CD4-positive, alpha-beta T cell (primary cell): ENCODE measurements around the gene TOM1L2. TPM values are rescaled to one million over a fixed set of nuclear protein-coding genes. Genes with fewer than 3 reads are reported as not detected.

ENCODE experiments used
- ATAC-seq: fragments of 200-7000 bp; cut with Tn5 transposase; one replicate; pipeline ENCODE4 v1.10.0; 2022; ENCODE audit warnings: mild to moderate bottlenecking; ENCODE audit not compliant: poor library complexity
- CTCF ChIA-PET: fragments of 350-600 bp; sonication (Branson Sonifier 250); formaldehyde crosslinking; loops from one replicate; lab custom pipeline; 2021; ENCODE audit warnings: antibody characterized with exemption, inconsistent platforms; lab: Charles Lee
- POLR2A ChIA-PET: fragments of 350-600 bp; sonication (Branson Sonifier 250); formaldehyde crosslinking; loops from one replicate; lab custom pipeline; 2021; ENCODE audit warnings: antibody characterized with exemption, inconsistent platforms; lab: Charles Lee
- DNase-seq, 14 experiments: peaks; one replicate each; pipeline ENCODE4 v3.0.0-alpha.2; 2013 to 2020; ENCODE audit warnings: mixed read lengths in 2 of 14
- H3K27ac ChIP-seq, 2 donors: one replicate each; pipeline versions ENCODE4 v1.5.1 to v1.7.0; 2013; ENCODE audit warnings: low read length in 2 of 2, low read depth in 1 of 2, mild to moderate bottlenecking in 1 of 2
- H3K27me3 ChIP-seq, 2 experiments: 1 replicate in 1 of 2; 2 replicates in 1 of 2; pipeline versions ENCODE4 v1.6.1 to v1.7.0; 2013; ENCODE audit warnings: low read length in 2 of 2, control low read depth in 1 of 2, mild to moderate bottlenecking in 1 of 2, moderate library complexity in 1 of 2; ENCODE audit not compliant: insufficient read depth in 2 of 2, control insufficient read depth in 1 of 2
- H3K36me3 ChIP-seq: one replicate; pipeline ENCODE4 v1.6.1; 2013; ENCODE audit warnings: low read length, control low read depth; ENCODE audit not compliant: insufficient read depth
- H3K4me1 ChIP-seq: one replicate; pipeline ENCODE4 v1.6.1; 2013; ENCODE audit warnings: low read length, control low read depth; ENCODE audit not compliant: insufficient read depth
- H3K4me3 ChIP-seq: one replicate; pipeline ENCODE4 v1.5.1; 2013; ENCODE audit warnings: mild to moderate bottlenecking, low read length, moderate library complexity
- H3K9me3 ChIP-seq, 2 experiments: 1 replicate in 1 of 2; 2 replicates in 1 of 2; pipeline versions ENCODE4 v1.6.1 to v1.7.0; 2013; ENCODE audit warnings: low read length in 2 of 2, mild to moderate bottlenecking in 2 of 2, control low read depth in 1 of 2, moderate library complexity in 1 of 2; ENCODE audit not compliant: control insufficient read depth in 1 of 2, insufficient read depth in 1 of 2
- H3K27ac Mint-ChIP-seq: one replicate; pipeline ENCODE4 v1.8.0; 2020; ENCODE audit warnings: mixed read lengths
- H3K27me3 Mint-ChIP-seq: one replicate; pipeline ENCODE4 v1.8.0; 2021; ENCODE audit warnings: mixed read lengths
- H3K36me3 Mint-ChIP-seq: one replicate; pipeline ENCODE4 v1.8.0; 2021; ENCODE audit warnings: low read depth, mixed read lengths
- H3K4me1 Mint-ChIP-seq: one replicate; pipeline ENCODE4 v1.8.0; 2021; ENCODE audit warnings: low read depth, mixed read lengths
- H3K4me3 Mint-ChIP-seq: one replicate; pipeline ENCODE4 v1.8.0; 2020; ENCODE audit warnings: mild to moderate bottlenecking, mixed read lengths
- H3K9me3 Mint-ChIP-seq: one replicate; pipeline ENCODE4 v1.8.0; 2020; ENCODE audit warnings: mixed read lengths
- intact Hi-C, 2 experiments: fragments of 100-400 bp; cut with DNase I in 1 of 2; cut with micrococcal nuclease in 1 of 2; formaldehyde crosslinking; loops; one replicate each; pipeline versions ENCODE4 v1.15.1 to v1.9.0; 2023 to 2025; cut with DNase I, micrococcal nuclease
- total RNA-seq, 174 experiments: library from RNA in 2 of 174; stranded (reverse) in 2 of 174; gene quantifications; one replicate each; pipeline ENCODE4 v1.2.3 and lab custom pipeline; 2021 to 2026
- TF ChIP-seq, protein P1 (sequence below): fragments of 200-600 bp; IDR thresholded peaks from one replicate; pipeline ENCODE4 v1.8.0; 2022; ENCODE audit warnings: antibody characterized with exemption, mild to moderate bottlenecking

Gene TOM1L2
- total RNA-seq, 2 experiments from 2014 or later: 28.5 to 30.5 TPM

DNA sequence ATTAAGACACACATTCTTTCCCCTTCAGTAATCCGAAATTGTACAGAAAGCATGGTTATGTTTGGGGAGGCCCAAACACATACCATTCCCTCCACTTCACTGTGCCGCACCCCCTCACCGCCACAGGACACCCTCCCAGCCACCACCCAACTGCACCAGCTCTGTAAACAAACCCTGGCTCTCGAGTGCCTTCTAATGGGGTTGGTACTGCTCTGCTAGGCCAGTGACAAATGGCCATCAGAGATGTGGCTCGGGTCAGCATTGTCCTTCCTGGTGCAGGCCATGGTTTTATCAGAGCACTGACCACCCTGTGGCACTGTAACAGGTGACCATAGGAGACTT, 111.5 kb downstream of the TOM1L2 start:
- TF ChIP-seq, protein P1, sequence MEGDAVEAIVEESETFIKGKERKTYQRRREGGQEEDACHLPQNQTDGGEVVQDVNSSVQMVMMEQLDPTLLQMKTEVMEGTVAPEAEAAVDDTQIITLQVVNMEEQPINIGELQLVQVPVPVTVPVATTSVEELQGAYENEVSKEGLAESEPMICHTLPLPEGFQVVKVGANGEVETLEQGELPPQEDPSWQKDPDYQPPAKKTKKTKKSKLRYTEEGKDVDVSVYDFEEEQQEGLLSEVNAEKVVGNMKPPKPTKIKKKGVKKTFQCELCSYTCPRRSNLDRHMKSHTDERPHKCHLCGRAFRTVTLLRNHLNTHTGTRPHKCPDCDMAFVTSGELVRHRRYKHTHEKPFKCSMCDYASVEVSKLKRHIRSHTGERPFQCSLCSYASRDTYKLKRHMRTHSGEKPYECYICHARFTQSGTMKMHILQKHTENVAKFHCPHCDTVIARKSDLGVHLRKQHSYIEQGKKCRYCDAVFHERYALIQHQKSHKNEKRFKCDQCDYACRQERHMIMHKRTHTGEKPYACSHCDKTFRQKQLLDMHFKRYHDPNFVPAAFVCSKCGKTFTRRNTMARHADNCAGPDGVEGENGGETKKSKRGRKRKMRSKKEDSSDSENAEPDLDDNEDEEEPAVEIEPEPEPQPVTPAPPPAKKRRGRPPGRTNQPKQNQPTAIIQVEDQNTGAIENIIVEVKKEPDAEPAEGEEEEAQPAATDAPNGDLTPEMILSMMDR: no peak
- Histone ChIP-seq H3K9me3 (no peaks in the 10 kb centered on the region), H3K4me1 (peaks cover 27% of the 10 kb centered on the region), H3K36me3 (peaks cover 12% of the 10 kb centered on the region), H3K4me3 (no peak overlapping the region), H3K27ac (no peak overlapping the region), H3K27me3 (no peaks in the 10 kb centered on the region)
- Mint-ChIP-seq H3K4me1 (peaks cover 34% of the 10 kb centered on the region), H3K9me3 (no peaks in the 10 kb centered on the region), H3K4me3 (no peak overlapping the region), H3K27me3 (no peaks in the 10 kb centered on the region), H3K27ac (no peak overlapping the region), H3K36me3 (peaks cover 4% of the 10 kb centered on the region)
- ChIA-PET CTCF (interaction anchor here (0.5 to 2.0 kb wide), 12 partner anchors 11 to 558 kb away, joined by 3 to 27 read pairs (median 4); no protein-coding TSS in a partner anchor), POLR2A (interaction anchor here (0.9 to 1.3 kb wide), 4 partner anchors 49 to 179 kb away, joined by 3 to 5 read pairs (median 4); no protein-coding TSS in a partner anchor)
- ATAC-seq (no peak), DNase-seq (no peak)
- intact Hi-C loops: loop anchor here (1.0 to 2.0 kb wide), 4 partner anchors 48 to 179 kb away; partner anchors contain the start of gene RAI1 (in 2 of the 2)

GRCh38 chr17:17859909-17860765, 112.1 kb downstream of the TOM1L2 start:
- POLR2A ChIA-PET: interaction anchor here (0.9 to 1.3 kb wide), 4 partner anchors 48 to 178 kb away, joined by 3 to 5 read pairs (median 4); no protein-coding TSS in a partner anchor
- intact Hi-C loops: loop anchor here (1.0 to 2.0 kb wide), 4 partner anchors 48 to 179 kb away; partner anchors contain the start of gene RAI1 (in 2 of the 2)
- no peaks in the 10 kb centered on the region for H3K9me3 Mint-ChIP-seq

GRCh38 chr17:17857496-17857895, 114.7 kb downstream of the TOM1L2 start:
- Histone ChIP-seq H3K4me1 (peaks cover 14% of the 10 kb centered on the region), H3K4me3 (no peak overlapping the region), H3K27ac (no peak overlapping the region), H3K9me3 (no peaks in the 10 kb centered on the region), H3K27me3 (no peaks in the 10 kb centered on the region), H3K36me3 (peaks cover 10% of the 10 kb centered on the region)
- intact Hi-C loops: no loop called here
- H3K27ac Mint-ChIP-seq: no peak overlapping the region
- no peaks in the 10 kb centered on the region for H3K27me3 Mint-ChIP-seq
- CTCF ChIA-PET: no interaction called here
- ATAC-seq: no peak
- no peak for DNase-seq
- H3K4me3 Mint-ChIP-seq: no peak overlapping the region
- no peaks in the 10 kb centered on the region for H3K9me3 Mint-ChIP-seq
- TF ChIP-seq, protein P1: no peak
- POLR2A ChIA-PET: no interaction called here
- H3K36me3 Mint-ChIP-seq: peaks cover 4% of the 10 kb centered on the region
- peaks cover 22% of the 10 kb centered on the region for H3K4me1 Mint-ChIP-seq

More at GRCh38 chr17:17859909-17860765, 112.1 kb downstream of the TOM1L2 start:
- CTCF ChIA-PET: interaction anchor here (0.5 to 2.0 kb wide), 14 partner anchors 9 to 558 kb away, joined by 3 to 27 read pairs (median 4); no protein-coding TSS in a partner anchor
- Mint-ChIP-seq H3K36me3 (peaks cover 4% of the 10 kb centered on the region), H3K4me3 (no peak overlapping the region), H3K4me1 (peaks cover 34% of the 10 kb centered on the region), H3K27me3 (no peaks in the 10 kb centered on the region), H3K27ac (no peak overlapping the region)
- no peaks in the 10 kb centered on the region for H3K9me3 ChIP-seq
- no peaks in the 10 kb centered on the region for H3K27me3 ChIP-seq
- peaks cover 29% of the 10 kb centered on the region for H3K4me1 ChIP-seq
- H3K36me3 ChIP-seq: peaks cover 12% of the 10 kb centered on the region
- H3K27ac ChIP-seq: no peak overlapping the region
- DNase-seq: peak; percentile 53 to 86 (median 65)
- H3K4me3 ChIP-seq: no peak overlapping the region
- TF ChIP-seq, protein P1: peak; percentile 97
- peak; percentile 97 for ATAC-seq
